HS-27A (cell line): ENCODE data around the gene ASZ1.

Experiments
- DNase-seq: peaks from one replicate; pipeline ENCODE4 v3.0.0-alpha.2; 2012; ENCODE audit warnings: low read depth, missing footprints

Gene ASZ1

DNA sequence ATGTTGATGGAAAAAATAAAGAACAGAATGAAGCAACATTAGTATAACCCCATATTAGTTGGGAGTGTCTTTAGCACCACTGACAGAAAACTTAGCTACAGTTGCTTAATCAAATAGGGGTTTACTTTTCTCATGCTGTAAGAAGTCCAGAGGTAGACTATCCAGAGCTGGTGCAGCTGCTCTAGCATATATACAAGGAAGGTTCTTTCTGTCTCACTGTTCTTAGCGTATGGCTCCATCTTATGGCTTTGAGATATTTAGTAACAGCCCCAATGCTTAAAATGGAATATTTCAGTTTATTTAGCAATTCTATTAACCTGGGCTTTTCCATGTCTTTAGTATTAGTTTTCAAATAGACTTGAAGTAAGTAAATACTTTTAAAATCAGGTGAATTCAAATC, 89.3 kb downstream of the ASZ1 start:
- DNase-seq, result no peak

- DNase-seq, result no peak
Measured at GRCh38 chr7:117333168-117333567, 94.1 kb downstream of the ASZ1 start.

GRCh38 chr7:117332031-117332430, 95.3 kb downstream of the ASZ1 start:
- DNase-seq, result no peak

DNA sequence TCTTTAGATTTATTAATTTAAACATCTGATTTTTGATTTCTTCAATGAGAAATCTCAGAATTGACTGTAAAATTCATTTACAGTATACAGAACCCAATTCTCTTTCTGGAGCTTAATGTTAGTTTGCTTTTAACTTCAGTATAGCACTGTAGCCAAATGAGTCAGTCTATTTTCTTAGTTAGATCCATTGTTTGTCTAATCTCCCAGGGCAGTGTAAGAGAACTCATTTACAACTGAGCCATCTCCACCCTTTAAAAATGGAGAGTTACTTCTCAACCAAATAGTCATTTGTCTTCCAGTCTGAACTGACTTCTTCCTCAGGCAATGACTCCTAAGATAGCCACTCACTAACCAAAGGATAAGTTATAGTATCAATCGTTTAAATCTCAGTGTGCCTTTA, 101.5 kb downstream of the ASZ1 start:
- no peak for DNase-seq

DNA sequence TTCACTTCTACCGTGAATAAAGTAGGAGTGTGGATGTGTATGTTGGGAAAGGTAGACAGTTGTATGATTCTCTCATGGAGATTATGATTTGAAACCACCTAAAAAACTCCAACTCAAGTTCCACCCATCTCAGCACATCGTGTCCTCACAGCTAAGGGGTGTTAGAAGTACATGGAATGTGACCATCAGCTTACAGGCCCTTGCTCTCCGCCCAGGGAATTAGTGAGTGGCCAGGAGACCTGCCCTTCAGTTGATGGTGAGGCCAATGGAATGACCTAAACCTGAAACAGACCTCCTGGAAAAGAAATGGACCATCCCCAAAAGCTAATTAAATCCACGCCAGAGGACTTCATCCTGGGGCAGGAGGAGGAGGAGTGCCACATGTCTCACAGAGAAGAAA, 102.3 kb downstream of the ASZ1 start:
- DNase-seq, result no peak

DNA sequence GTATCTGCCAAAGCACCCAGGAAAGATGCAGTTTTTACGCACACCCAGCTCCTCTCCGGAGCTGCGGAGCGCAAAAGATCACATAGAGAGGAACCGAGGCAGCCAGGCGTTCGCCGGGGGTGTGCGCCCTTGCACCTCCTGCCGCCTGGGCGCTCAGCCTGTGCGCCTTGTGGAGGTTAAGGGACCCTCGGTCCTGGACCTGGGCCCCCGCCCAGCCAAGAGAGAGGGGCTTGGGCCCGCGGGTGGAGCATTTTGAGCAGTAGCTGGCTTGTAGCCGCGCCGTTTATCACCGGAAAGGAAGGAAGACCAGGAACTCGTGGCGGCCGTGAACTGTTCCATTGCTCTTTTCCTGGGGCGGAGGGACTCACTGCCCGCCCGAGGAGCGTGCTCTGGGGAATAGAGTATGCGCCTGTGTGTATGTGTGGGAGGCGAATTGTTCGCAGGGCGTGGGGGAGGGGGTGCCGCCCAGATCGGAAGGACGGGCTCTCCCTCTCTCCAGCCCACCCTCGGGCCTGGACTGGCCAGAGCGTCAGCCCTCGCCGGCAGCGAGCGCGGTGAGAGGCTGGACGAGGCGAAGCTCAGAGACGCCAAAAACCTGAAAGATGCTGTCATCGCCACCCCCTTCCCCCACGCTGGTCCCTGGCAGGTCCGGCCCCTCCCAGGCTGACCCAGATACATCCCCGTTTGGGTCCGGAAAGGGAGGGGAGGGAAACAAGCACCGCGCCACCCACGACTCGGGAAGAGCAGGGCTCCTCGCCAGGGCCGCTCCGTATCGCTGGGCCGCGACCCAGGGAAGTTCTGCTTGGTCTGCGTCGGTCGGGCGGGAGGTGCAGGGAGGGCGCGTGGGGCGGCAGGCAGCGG, 103.2 kb downstream of the ASZ1 start:
- DNase-seq, result no peak

DNA sequence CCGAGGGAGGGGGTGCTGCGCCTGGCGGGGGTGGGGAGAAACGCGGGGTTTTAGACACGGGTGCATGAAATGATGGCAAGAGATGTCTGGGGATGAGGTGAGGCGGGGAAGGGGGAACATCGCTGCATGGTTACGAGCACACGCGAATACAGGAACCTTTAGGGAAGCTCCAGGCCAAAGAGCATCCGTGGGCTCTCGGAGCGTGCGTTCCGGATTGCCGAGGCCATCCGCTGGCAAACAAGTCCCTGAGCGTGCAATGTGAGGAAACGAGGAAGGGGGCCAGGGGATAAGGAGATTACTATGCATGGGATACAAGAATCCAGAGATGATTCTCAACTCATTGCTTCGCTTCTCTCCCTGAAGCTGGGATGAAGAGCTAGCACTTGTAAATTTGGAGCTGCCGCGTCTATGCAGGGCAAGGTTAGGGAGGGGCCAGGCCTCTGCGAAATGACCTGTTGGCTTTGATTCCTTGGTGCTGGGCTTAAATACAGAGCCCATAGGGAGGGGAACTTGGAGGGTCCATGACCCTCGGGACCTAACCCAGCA, 103.9 kb downstream of the ASZ1 start:
- no peak for DNase-seq

GRCh38 chr7:117322741-117323304, 104.5 kb downstream of the ASZ1 start, which contains the start of gene WNT2:
TSS of gene WNT2 (minus strand) at chr7:117323058. CDS start at chr7:117322989, 69 bp downstream.
- DNase-seq, result no peak

GRCh38 chr7:117320523-117320922, 106.8 kb downstream of the ASZ1 start:
- no peak for DNase-seq

GRCh38 chr7:117319181-117319580, 108.1 kb downstream of the ASZ1 start:
- no peak for DNase-seq

DNA sequence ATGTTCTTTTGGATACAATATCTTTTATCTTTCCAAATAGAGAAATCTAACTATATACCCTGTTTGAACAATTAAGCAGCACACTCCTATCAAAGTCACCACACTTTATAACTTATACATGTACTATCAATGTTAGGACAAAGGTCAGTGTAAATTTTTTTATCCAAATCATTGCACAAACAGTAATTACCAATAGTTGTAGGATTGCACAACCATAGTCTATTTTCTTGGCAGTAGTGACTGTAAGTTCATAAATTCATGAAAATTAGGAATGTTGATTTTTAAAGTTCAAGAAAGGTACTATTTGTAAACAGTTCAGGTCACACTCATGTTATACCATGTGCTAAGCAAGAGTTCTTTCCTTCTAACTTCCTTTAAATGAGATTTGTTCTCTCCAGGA, 113.7 kb downstream of the ASZ1 start:
- DNase-seq, result no peak
